GM18499 (cell line): ENCODE data around the gene PHF13.
"Not testable (repeated sequence)": the region's sequence is repeated elsewhere in the genome, so short reads cannot be mapped to it uniquely, and the experiment has no call there.

Experiments used
- ATAC-seq: cut with Tn5 transposase; IDR thresholded peaks from one replicate; pipeline ENCODE4 v1.9.1; 2021; ENCODE audit warnings: moderate number of reproducible peaks; ENCODE audit not compliant: insufficient read depth, unreplicated experiment

Gene PHF13

DNA sequence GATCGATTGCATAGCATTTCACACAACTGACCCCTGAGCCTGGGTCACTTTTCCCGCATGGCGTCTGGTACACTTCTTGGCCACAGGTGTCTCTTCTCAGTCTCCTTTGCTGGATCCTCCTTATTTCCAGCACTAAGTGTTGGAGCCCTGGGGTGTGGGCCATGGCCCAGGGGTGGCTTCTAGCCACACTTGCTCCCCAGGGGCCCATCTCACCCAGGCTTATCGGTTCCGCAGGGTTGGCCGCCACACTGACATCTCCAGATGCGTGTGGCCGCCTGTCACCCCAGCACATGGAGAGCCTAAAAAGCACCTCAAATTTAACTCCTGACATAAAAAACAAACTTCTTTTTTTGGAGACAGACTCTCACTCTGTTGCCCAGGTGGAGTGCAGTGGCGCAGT, 13.5 kb downstream of the PHF13 start:
- ATAC-seq = no peak

DNA sequence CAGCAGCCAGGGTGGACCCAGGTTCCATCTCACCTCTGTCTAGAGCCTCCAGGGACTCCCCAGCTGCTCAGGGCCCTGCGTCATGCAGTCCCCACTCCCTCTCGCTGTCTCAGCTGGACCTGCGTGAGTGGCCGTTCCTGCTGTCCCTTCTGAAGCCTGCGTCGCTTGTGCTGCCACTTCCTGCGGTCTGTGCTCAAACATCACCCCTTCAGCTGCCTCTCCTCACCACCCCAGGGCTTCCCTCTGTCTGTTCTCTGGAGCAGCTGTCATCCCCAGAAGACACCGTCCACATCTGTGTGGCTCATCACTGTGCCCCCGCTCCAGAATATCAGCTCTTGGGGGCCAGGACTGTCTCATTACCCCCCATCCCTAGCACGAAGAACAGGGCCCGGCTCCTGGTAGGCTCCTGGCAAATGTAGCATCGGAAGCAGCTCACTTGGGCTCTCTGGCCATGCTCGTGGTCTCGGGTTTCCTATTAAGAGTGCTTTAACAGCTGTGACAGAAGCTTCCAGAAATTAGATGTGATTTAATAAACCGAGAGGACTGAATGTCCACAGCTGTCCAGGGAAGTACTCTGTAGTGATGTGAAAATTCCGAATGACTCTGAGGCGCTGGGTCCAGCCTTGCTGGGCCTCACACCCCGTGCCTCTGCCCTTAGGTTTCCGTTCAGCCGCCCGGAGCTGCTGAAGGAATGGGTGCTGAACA, 14.5 kb downstream of the PHF13 start:
- no peak for ATAC-seq

DNA sequence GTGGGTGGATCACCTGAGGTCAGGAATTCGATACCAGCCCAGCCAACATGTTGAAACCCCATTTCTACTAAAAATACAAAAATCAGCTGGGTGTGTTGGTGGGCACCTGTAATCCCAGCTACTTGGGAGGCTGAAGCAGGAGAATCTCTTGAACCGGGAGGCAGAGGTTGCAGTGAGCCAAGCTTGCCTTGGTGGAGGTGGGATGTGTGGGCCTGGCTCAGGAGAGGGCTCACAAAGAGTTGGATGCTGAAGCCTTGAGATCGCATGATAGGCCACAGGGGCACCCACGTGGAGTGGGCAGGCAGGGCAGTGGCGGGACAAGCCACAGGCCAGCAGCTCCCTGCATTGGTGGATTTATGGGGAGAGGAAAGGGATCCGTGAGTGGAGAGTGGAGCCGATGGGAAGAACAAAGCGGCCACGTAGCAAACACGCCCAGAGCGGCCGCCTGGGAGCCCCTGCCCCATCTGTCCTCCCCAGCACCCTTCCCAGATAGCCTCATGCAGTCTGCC, 15.5 kb downstream of the PHF13 start:
- no peak for ATAC-seq

DNA sequence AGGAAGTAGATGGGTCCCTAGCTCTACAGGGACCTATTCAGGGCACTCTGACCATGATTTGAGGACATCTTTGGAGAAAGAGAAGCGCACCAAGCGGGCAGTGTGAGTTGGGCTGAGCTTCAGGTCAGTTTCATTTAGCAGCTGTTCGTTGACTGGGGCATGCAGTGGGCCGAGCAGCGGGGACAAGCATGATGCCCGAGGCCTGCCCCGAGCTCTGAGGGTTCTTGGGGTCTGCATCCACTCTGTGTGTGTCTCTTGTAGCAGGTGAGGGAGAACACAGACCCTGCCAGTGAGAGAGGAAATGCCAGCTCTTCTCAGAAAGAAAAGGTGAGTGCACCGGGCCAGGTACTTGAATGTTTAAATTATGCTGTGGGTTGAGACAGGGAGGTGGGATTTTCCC, 16.5 kb downstream of the PHF13 start:
- no peak for ATAC-seq

DNA sequence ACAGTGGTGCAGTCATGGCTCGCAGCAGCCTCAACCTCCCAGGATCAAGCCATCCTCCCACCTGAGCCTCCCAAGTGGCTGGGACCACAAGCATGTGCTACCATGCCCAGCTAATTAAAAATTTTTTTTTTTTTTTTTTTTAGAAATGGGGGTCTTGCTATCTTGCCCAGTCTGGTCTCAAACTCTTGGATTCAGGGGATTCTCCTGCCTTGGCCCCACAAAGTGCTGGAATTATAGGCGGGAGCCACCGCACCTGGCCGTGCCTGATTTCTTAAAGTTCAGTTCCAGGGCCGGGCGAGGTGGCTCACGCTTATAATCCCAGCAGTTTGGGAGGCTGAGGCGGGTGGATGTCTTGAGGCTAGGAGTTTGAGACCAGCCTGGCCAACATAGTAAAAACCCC, 17.5 kb downstream of the PHF13 start:
- no peak for ATAC-seq

DNA sequence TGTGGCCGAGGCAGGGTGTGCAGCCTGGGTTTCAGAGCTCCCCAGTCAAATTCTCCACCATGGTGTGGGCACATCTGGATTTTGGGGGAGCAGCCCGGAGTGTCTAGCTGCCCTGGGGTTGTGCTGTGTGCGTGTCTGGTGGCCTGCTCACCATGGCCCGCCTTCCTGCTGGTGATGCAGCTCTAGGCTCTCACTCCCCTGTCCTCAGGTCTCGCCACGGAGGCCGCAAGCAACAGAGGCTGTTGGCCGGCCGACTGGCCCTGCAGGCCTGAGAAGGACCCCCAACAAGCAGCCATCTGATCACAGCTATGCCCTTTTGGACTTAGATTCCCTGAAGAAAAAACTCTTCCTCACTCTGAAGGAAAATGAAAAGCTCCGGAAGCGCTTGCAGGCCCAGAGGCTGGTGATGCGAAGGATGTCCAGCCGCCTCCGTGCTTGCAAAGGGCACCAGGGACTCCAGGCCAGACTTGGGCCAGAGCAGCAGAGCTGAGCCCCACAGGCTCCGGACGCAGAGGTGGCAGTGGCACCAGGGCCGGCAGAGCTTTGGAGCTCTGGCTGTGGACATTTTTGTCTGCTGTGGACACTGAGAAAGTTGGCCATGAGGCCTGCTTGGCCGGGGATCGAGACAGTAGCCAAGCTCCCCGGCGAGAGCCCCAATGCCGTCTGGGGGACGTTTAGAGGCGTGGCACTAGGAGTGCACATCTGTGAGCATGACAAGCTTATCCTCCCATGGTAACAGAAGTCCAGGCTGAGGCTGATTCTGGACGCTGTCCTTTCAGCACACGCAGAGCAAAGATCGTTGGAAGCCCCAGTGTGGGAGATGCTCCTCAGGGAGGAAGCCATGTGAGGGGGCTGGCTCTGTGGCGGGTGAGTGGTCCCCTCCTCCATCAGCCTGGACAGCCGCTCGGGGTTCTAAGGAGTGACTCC, 19.3 kb downstream of the PHF13 start:
- ATAC-seq = no peak

DNA sequence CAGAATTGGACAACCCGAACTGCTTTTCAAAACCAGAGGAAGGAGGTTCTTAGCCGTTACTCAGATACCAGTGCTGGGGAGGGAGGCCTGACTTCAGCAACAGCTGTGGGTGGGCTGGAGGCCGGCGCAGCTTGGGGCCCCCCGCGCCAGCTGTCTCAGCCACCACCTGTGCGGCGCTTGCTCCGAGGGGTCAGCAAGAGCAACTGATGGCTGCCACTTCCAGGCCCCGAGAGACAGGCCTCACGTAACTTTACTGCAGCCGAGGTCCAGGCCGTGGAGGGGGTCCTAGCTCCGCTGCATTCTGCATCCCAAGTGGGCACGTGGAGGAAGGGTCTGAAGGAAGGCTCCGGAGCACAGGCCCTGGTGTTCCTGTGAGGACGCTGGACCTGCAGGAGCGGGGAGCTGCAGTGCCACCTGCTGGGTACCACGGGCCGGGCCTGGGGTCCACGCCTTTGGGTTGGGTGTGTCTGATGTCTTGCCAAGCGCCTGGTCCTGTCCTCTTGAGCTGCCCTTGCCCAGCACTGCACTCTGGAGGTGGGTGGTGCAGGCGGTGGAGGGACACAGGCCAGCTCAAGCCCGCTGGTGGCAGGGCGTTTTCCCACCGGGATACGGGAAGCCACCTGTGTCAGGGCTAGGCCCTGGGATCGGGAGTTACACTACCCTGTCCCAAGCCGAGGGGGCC, 21.0 kb downstream of the PHF13 start:
- no peak for ATAC-seq

DNA sequence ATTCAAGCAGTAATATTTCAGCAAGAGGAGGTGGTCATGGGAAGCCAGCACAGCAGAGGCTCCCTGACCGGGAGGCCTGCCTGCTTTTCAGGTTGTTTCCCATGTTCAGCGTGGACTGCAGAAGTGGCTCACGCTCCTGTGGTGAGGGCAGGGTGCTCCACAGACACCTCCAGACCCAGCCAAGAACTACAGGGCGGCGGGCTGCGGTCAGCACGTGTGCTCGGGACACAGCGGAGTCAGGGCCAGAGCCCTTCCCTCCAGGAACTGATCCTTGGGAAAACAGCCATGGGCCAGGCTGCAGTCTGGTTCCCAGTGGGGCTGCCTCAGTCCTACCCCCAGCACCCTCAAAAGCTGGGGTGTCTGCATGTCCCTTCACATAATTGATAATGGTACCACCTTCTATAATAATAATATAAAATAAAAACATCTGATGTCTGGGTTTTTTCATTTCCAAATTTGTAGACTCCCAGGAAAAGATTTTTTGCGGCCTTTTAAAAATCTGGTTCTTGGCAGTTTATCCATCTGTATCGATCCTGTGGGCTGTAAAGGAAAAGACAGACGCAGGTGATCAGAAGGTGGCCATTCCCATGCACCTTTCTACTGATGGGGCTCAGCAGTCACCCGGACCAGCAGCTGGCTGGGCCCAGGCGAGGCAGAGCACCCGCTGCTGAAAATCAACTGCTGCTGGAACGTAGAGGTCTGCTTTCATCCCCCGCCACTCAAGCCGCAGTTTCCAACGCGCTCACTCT, 21.8 kb downstream of the PHF13 start:
- ATAC-seq = no peak

DNA sequence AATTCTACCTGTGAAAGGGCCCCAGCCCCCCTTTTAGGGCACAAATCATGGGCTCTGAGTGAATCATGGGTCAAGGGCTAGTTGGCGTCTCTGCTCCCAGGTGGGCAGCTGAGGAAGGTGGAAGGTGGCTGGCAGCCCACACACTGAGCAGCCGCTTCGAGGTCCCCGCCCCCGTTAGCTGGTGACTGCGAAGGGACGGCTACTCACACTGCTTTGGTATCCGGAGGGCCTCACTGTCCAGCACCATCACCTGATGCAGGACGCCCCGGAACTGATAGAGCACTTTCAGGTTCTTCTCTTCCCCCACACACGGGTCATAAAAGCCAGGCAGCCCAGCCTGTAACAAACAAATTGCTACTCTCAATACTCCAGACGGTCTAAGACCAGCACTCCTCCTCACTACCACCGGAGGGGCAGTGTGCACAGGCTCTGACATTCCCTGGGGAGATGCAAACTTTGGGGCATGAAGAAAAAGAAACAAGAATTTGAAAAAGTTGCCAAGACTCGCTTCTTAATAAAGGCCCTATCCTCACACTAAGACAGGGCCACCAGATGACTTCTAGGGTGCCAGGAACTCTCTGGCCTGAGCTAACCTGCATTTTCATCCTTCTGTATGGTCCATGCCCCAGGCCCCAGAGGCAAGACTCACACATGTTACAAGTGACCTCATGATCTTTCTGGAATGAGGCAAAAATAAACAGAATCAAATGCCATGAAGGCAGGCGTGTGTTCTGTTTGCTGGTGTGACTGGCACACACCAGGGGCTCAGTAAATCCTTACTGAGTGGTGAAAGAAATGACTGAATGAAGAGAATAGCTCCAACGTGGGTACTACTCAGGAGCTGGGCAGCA, 22.6 kb downstream of the PHF13 start:
- ATAC-seq = no peak

DNA sequence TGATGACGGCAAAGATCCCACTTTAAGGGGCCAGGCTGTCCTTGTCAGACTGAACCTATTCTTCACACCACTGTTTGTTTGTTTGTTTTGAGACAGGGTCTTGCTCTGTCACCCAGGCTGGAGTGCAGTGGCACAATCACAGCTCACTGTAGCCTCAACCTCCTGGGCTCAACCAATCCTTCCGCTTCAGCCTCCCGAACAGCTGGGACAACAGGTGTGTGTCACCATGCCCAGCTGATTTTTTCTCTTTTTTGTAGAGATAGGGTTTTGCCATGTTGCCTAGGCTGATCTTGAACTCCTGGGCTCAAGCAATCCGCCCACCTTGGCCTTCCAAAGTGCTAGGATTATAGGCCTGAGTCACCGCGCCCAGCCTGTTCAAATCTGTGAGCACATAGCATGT, 23.2 kb downstream of the PHF13 start:
- not testable (repeated sequence) for ATAC-seq

DNA sequence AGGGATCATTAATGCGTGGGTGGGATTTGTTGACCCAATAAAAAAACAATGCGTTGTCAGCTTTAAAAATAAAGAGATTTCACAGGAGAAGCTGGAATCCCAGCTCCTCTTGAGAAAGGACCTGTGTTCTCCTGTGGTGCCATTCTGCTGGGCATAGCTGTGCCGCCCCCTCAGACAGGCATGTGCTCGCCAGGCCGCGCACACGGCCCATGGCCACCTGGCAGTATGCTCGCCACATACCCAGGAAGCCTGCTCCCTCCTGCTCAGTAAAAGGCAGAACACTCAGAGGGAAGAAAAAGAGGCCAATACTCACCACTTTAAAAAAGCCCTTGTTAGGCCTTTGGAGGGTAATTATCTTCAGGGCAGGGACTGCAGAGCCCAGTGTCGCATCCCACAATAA, 24.2 kb downstream of the PHF13 start:
- no peak for ATAC-seq

DNA sequence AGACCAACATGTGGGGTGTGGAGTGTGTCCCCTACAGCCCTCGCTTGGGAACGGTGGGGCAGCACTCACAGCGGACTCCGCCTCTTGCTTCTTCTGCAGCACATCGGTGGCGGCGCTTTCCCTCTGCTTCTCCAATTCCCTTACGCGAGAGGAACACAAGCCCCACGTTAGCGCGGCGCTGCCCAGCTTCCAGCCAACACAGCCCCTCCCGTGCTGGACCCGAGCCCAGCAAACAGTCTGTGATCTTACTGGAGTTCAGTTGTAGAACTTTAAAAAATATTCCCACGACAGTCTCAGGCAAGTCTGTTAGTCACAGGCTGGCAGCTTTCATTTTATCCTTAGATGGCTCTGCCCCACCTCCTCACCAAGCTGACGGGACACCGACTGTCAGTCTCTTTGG, 24.7 kb downstream of the PHF13 start:
- ATAC-seq = no peak

DNA sequence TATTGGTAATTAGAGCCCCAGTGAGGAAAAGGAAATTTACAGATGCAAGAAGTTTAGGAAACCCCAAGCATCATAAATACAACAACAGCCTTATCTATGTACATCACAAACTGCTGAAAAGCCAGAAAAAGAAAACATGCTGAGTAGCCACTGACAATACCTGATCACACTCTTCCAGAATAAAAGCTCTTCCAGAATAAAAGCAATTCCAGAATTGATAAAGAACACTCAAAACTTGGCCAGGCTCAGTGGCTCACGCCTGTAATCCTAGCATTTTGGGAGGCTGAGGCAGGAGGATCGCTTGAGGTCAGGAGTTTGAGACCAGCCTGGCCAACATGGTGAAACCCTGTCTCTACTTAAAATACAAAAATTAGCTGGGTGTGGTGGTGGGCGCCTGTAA, 27.3 kb downstream of the PHF13 start:
- ATAC-seq = not testable (repeated sequence)

DNA sequence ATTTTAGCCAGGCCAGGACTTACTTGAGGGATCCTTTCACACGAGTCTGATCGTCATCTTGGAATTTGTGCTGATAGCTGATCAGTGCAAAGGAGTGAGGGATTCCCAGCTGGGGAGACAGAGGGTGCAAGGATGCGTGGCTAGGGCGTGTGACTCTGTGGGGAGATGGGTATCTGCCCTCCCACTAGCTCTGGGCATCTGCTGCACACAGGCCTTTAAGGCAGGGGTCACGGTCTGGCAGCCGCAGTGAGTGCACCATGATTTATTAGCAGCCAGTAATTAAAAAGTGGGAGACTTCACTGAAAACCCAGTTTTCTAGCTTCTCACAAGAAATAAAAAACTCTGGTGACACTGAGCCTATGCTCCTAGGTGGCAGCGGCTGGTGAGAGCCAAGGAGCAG, 31.5 kb downstream of the PHF13 start:
- no peak for ATAC-seq

DNA sequence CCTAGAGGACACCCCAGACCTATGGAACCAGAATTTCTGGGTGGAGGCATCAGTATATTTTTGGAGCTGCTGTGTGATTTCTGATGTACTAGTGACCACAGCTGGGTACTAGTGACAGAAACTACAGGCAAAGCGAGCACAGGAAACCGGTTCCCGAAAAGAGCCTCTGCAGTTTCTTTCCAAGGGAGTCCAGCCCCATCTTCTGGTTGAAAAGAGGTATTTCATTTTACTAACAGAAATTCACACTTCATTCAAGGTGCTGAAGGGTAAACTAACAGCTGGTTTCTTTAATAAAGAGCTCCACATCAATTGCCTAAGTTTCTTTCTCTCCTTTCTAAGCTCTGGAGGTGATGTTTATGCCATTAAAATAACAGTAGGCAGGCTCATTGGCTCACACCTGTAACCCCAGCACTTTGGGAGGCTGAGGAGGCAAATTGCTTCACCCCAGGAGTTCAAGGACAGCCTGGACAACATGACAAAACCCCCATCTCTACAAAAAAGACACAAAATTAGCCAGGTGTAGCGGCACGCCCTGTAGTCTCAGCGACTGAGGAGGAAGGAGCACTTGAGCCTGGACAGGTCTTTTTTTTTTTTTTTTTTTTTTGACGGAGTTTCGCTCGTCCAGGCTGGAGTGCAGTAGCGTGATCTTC, 33.1 kb downstream of the PHF13 start:
- no peak for ATAC-seq

DNA sequence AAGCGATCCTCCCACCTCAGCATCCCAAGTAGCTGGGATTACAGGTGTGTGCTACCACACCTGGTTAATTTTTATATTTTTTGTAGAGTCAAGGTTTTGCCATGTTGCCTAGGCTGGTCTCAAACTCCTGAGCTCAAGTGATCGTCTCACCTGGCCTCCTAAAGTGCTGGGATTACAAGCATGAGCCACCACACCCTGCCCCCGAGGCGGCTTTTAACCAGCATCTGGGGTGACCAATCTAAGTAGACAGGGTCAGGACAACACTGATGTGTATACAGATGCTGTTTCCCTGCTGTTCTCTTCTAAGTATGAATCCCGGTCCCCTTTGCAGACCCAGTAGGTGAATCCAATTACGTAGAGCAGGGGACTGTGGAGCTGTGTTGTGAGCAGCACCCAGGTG, 35.0 kb downstream of the PHF13 start:
- no peak for ATAC-seq

DNA sequence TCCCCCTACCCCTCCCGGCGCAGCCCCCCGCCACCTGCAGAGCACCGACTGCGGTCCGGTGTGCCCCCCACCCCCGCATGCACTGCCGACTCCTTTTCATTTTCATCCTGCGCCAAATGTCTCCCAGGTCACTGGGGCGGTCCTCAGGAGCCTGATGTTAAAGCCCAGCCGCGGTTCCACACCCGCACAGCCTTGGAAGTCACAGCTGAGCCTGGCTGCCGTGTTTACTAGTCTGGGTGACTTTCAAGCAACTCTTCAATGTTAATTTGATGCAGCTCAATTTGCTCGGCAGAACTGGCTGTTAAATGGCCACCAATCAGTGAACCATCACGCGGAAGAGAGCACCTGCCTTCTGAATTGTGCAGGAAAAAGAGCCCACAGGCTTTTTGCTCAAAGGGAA, 38.4 kb downstream of the PHF13 start:
- no peak for ATAC-seq

DNA sequence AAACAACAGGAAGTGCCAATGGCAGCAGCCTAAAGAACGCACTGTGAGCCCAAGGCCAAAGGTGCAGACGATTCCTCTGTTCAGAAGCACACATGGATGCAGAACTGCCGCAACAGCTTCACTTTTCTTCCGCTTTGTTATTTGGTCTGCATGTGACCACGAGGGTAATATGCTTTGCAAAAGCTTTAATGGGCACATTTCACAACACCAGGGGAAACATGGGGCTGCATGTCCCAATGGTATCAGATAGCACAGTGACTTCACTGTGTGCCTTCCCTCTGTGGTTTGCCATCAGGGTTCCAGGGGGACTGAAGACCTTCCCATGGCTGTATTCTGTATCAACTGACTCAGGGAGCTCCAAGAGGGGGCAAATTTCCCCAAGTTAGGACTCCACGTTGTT, 39.5 kb downstream of the PHF13 start:
- ATAC-seq = no peak
